Suprapubic skin (tissue), 4 donors: ENCODE measurements around the gene INF2.

ENCODE experiments used
- CTCF ChIP-seq, 2 donors: fragments of 200-600 bp in 1 of 2; fragments of 450-650 bp in 1 of 2; sonication (generic) in 1 of 2; IDR thresholded peaks; one replicate each; pipeline ENCODE4 v1.5.1; 2016 to 2019; ENCODE audit warnings: antibody characterized with exemption in 2 of 2, mild to moderate bottlenecking in 1 of 2, moderate library complexity in 1 of 2
- EP300 ChIP-seq: sonication (generic); formaldehyde crosslinking; IDR thresholded peaks from one replicate; pipeline ENCODE4 v1.6.1; 2017; ENCODE audit warnings: antibody characterized with exemption
- POLR2A ChIP-seq, 2 donors: fragments of 450-650 bp; IDR thresholded peaks; one replicate each; pipeline ENCODE4 v1.6.1; 2017; ENCODE audit warnings: antibody characterized with exemption in 2 of 2, mild to moderate bottlenecking in 2 of 2, moderate library complexity in 2 of 2
- POLR2AphosphoS5 ChIP-seq, 3 donors: sonication (generic); formaldehyde crosslinking; IDR thresholded peaks; one replicate each; pipeline ENCODE4 v1.6.1; 2017; ENCODE audit warnings: antibody characterized with exemption in 3 of 3

DNA sequence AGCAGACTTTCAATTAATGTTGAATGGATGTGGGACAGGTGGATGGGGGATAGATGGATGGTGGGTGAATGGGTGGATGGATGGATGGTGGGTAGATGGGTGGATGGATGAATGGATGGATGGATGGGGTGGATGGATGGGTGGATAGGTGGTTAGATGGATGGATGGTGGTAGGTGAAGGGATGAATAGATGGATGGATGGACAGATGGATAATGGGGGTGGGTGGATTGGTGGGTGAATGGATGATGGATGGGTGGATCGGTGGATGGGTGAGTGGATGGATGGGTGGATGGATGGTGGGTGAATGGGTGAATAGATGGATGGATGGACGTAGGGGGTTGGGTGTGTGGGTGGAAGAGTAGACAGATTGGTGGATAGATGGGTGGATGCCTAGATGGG, 14.0 kb upstream of the INF2 start:
- TF ChIP-seq EP300, result no peak
- no peak for TF ChIP-seq POLR2AphosphoS5 (IDR thresholded peaks at IDR 0.05)
- no peak for TF ChIP-seq CTCF (IDR thresholded peaks at IDR 0.05)
- no peak for TF ChIP-seq POLR2A (IDR thresholded peaks at IDR 0.05)
